ENCODE data around the gene PRG2. TPM values are rescaled to one million over a fixed set of nuclear protein-coding genes. Genes with fewer than 3 reads are reported as not detected.
A peak's percentile ranks its signal among the peaks of the same experiment; 100 is the strongest.

Gene PRG2
- total and polyA plus RNA-seq, 2 of the 13 experiments (the other 11 are each of a cell fraction or from before 2014, with no cell fraction given) = not detected

GRCh38 chr11:57434640-57435546 is 44.4 kb upstream of the PRG2 start (continued):
- TF ChIP-seq DR1 (CRISPR knock-in tag; IDR thresholded peaks at IDR 0.05) (no peak), ZNF383 (CRISPR knock-in tag; IDR thresholded peaks at IDR 0.05; ENCODE audit: borderline replicate concordance) (no peak), GATAD1 (CRISPR knock-in tag; IDR thresholded peaks at IDR 0.05) (0 out of 2 replicates have a peak, but pooled peaks have one; percentile 25), CREB1 (IDR thresholded peaks at IDR 0.05) (no peak), CREB1 (CRISPR knock-in tag; IDR thresholded peaks at IDR 0.05) (peak; percentile 55; the same call in 1 of the 2 replicates), ZNF138 (CRISPR knock-in tag; IDR thresholded peaks at IDR 0.05; ENCODE audit: low read depth) (no peak), TFDP1 (CRISPR knock-in tag; IDR thresholded peaks at IDR 0.05; ENCODE audit: borderline replicate concordance) (no peak), ERF (CRISPR knock-in tag; IDR thresholded peaks at IDR 0.05) (peak; percentile 66), HNF1A (IDR thresholded peaks at IDR 0.05; ENCODE audit: low read depth) (0 out of 2 replicates have a peak, but pooled peaks have one; percentile 46), HNF1A (CRISPR knock-in tag; IDR thresholded peaks at IDR 0.05; ENCODE audit: borderline replicate concordance) (0 out of 2 replicates have a peak, but pooled peaks have one; percentile 25), SALL1 (CRISPR knock-in tag; IDR thresholded peaks at IDR 0.05) (peak; percentile 80; the same call in 1 of the 2 replicates), BCL6 (CRISPR knock-in tag; IDR thresholded peaks at IDR 0.05) (peak; percentile 93), NCOR1 (IDR thresholded peaks at IDR 0.05; ENCODE audit: borderline replicate concordance, low read length) (peak; percentile 92; the same call in 1 of the 2 replicates), ELF4 (CRISPR knock-in tag; IDR thresholded peaks at IDR 0.05; ENCODE audit: borderline replicate concordance) (no peak), ZNF749 (CRISPR knock-in tag; IDR thresholded peaks at IDR 0.05; ENCODE audit: borderline replicate concordance) (no peak)
- TF ChIP-seq, protein P1, sequence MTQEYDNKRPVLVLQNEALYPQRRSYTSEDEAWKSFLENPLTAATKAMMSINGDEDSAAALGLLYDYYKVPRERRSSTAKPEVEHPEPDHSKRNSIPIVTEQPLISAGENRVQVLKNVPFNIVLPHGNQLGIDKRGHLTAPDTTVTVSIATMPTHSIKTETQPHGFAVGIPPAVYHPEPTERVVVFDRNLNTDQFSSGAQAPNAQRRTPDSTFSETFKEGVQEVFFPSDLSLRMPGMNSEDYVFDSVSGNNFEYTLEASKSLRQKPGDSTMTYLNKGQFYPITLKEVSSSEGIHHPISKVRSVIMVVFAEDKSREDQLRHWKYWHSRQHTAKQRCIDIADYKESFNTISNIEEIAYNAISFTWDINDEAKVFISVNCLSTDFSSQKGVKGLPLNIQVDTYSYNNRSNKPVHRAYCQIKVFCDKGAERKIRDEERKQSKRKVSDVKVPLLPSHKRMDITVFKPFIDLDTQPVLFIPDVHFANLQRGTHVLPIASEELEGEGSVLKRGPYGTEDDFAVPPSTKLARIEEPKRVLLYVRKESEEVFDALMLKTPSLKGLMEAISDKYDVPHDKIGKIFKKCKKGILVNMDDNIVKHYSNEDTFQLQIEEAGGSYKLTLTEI (CRISPR knock-in tag; conservative IDR thresholded peaks at IDR 0.05) = no peak
- TF ChIP-seq, protein P2, sequence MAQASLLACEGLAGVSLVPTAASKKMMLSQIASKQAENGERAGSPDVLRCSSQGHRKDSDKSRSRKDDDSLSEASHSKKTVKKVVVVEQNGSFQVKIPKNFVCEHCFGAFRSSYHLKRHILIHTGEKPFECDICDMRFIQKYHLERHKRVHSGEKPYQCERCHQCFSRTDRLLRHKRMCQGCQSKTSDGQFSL (CRISPR knock-in tag; IDR thresholded peaks at IDR 0.05) = no peak
- TF ChIP-seq, protein P3, sequence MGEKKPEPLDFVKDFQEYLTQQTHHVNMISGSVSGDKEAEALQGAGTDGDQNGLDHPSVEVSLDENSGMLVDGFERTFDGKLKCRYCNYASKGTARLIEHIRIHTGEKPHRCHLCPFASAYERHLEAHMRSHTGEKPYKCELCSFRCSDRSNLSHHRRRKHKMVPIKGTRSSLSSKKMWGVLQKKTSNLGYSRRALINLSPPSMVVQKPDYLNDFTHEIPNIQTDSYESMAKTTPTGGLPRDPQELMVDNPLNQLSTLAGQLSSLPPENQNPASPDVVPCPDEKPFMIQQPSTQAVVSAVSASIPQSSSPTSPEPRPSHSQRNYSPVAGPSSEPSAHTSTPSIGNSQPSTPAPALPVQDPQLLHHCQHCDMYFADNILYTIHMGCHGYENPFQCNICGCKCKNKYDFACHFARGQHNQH (CRISPR knock-in tag; IDR thresholded peaks at IDR 0.05) = peak; percentile 46; the same call in 1 of the 2 replicates
- TF ChIP-seq, protein P4, sequence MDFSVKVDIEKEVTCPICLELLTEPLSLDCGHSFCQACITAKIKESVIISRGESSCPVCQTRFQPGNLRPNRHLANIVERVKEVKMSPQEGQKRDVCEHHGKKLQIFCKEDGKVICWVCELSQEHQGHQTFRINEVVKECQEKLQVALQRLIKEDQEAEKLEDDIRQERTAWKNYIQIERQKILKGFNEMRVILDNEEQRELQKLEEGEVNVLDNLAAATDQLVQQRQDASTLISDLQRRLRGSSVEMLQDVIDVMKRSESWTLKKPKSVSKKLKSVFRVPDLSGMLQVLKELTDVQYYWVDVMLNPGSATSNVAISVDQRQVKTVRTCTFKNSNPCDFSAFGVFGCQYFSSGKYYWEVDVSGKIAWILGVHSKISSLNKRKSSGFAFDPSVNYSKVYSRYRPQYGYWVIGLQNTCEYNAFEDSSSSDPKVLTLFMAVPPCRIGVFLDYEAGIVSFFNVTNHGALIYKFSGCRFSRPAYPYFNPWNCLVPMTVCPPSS (IDR thresholded peaks at IDR 0.05) = no peak
